C4-2B (cell line): Measurements from ENCODE around the gene KRT4.

Experiments used
- ZFX ChIP-seq: fragments of 450-650 bp; IDR thresholded peaks from 2 replicates; pipeline ENCODE4 v1.6.1; 2017
- TF ChIP-seq, protein P1 (sequence below): fragments of 450-650 bp; conservative IDR thresholded peaks from 2 replicates; pipeline ENCODE4 v1.5.1; 2017; ENCODE audit warnings: mild to moderate bottlenecking

DNA sequence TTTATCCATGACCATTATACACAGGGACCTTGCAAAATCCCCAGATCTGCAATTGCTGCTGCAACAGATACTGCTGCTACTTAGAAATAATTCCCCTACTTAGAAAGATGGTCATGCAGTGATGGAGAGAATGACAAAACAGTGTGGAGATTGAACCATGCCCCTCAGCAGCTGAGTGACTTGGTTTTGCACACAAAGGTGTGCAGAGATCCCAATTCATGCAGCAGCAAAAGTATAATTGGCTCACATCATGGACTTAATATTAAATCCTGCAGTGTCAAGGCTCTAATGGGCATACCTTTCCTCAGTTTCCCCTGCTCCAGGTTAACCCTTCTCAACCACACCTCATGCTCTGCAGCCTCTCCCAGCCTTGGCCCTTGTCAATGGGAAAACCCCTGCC lies 37.9 kb upstream of the KRT4 start:
- TF ChIP-seq, protein P1, sequence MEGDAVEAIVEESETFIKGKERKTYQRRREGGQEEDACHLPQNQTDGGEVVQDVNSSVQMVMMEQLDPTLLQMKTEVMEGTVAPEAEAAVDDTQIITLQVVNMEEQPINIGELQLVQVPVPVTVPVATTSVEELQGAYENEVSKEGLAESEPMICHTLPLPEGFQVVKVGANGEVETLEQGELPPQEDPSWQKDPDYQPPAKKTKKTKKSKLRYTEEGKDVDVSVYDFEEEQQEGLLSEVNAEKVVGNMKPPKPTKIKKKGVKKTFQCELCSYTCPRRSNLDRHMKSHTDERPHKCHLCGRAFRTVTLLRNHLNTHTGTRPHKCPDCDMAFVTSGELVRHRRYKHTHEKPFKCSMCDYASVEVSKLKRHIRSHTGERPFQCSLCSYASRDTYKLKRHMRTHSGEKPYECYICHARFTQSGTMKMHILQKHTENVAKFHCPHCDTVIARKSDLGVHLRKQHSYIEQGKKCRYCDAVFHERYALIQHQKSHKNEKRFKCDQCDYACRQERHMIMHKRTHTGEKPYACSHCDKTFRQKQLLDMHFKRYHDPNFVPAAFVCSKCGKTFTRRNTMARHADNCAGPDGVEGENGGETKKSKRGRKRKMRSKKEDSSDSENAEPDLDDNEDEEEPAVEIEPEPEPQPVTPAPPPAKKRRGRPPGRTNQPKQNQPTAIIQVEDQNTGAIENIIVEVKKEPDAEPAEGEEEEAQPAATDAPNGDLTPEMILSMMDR = no peak
- no peak for TF ChIP-seq ZFX
